HG03175 (cell line): ENCODE measurements around the gene CAGE1.
"Not testable (repeated sequence)": the region's sequence is repeated elsewhere in the genome, so short reads cannot be mapped to it uniquely, and the experiment has no call there.

Experiments
- ATAC-seq: cut with Tn5 transposase; IDR thresholded peaks from one replicate; pipeline ENCODE4 v1.9.1; 2021; ENCODE audit warnings: mild to moderate bottlenecking, moderate library complexity; ENCODE audit not compliant: unreplicated experiment

Gene CAGE1

GRCh38 chr6:7341271-7341670, 48.3 kb downstream of the CAGE1 start:
- no peak for ATAC-seq

GRCh38 chr6:7339007-7339732, 50.4 kb downstream of the CAGE1 start:
- not testable (repeated sequence) for ATAC-seq

- no peak for ATAC-seq
Measured at GRCh38 chr6:7338031-7338430, 51.5 kb downstream of the CAGE1 start.

- no peak for ATAC-seq
Measured at GRCh38 chr6:7335519-7335918, 54.0 kb downstream of the CAGE1 start.

DNA sequence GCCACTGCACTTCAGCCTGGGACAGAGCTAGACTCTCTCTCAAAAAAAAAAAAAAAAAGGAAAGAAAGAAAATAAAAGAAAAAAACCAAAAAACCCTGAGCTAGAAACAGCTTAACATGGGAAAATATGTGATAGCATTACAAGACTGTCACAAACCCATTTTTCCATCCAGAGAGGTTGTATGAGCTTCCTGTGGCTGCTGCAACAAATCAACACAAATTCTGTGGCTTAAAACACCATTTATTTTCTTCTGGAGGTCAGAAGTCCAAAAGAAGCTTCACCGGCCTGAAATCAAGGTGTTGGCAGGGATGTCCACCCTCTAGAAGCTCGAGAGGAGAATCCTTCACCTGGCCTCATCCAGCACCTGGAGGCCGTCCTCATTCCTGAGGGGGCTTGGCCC, 54.9 kb downstream of the CAGE1 start:
- ATAC-seq, result no peak

- no peak for ATAC-seq
Measured at GRCh38 chr6:7332090-7332745, 57.3 kb downstream of the CAGE1 start.

DNA sequence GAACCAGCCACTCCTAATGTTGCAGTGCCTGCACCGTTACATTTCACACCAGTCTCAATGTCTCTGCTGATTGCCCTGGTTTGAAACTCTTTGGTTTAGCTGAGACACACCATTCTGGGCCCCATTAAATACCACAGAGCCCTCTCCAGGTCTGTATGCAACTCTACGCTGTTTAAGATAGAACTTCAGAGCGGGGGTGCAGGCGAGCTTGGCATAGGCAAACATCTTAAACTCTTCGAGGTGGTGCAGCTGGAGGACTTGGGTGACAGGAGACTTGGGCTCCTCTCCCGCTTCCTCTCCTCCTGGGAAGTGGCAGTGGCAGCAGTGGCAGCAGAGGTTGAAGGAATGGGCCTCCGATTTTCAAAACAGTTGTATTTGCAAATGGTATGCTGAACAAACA, 58.1 kb downstream of the CAGE1 start:
- no peak for ATAC-seq

DNA sequence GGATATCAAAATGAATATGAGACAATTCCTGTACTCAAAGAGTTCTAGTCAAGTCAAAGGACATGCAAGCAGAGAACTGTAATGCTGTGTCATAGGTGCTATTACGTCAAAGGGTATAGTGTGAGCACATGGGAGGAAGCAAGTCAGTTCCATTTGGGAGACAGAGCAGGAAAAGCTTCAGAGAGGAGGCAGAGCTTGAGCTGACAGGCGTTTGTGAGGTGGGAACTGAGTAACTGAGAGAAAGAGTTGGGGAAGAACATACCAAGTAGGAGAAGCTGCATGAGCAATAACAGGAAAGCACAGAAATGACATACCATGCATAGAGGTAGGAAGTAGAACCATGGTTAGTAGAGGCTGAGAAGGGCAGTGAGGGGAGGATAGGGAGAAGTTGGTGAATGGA, 61.3 kb downstream of the CAGE1 start:
- ATAC-seq, result no peak

GRCh38 chr6:7325750-7326149, 63.8 kb downstream of the CAGE1 start:
- no peak for ATAC-seq

- ATAC-seq, result peak; percentile 85
Measured at GRCh38 chr6:7324520-7324919, 65.0 kb downstream of the CAGE1 start.

GRCh38 chr6:7323074-7323473, 66.5 kb downstream of the CAGE1 start:
- ATAC-seq, result no peak

DNA sequence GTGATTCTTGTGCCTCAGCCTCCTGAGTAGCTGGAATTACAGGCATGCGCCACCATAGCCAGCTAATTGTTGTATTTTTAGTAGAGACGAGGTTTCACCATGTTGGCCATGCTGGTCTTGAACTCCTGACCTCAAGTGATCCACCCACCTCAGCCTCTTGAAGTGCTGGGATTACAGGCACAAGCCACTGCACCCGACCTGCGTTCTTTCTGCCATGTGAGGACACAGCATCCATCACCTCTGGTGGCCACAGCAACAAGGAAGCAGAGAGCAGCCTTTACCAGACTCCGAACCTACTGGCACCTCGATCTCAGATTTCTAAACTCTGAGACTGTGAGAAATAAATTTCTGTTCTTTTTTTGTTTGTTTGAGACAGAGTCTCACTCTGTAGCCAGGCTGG, 67.7 kb downstream of the CAGE1 start:
- ATAC-seq, result not testable (repeated sequence)

DNA sequence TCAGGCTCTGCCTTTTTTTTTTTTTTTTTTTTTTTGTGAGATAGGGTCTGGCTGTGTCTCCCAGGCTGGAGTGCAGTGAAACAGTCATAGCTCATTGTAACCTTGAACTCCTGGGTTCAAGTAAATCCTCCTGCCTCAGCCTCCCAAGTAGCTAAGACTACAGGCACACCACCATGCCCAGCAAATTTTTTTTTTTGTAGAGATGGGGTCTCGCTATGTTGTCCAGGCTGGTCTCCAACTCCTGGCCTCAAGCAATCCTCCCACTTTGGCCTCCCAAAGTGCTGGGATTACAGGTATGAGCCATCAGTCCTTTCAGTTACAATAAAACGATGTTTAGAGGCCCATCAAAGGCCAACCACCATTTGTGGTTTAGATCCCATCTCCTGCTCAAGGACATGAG, 70.1 kb downstream of the CAGE1 start:
- not testable (repeated sequence) for ATAC-seq

- no peak for ATAC-seq
Measured at GRCh38 chr6:7317538-7317937, 72.0 kb downstream of the CAGE1 start.

DNA sequence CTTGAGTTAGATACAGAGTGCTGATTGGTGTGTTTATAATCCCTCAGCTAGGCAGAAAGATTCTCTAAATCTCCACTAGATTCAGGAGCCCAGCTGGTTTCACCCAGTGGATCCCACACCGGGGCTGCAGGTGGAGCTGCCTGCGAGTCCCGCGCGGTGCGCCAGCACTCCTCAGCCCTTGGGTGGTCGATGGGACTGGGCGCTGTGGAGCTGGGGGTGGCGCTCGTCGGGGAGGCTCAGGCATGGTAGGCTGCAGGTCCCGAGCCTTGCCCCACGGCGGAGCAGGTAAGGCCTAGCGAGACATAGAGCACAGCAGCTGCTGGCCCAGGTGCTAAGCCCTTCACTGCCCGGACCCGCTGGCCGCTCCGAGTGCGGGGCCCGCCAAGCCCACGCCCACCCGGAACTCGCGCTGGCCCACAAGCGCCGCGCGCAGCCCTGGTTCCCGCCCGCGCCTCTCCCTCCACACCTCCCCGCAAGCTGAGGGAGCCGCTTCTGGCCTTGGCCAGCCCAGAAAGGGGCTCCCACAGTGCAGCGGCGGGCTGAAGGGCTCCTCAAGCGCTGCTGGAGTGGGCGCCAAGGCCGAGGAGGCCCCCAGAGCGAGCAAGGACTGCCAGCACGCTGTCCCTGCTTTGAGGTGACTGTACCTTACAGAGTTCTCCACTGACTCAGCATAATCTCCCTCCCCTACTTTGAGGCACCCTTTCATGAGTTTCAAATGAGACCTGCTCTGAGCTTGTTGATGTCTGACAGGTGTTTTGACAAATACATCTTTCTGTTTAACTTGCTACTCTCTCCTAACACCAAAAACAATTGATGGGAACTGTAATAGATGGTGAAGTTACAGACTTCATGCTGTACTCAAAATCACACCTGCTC, 72.6 kb downstream of the CAGE1 start:
- no peak for ATAC-seq

DNA sequence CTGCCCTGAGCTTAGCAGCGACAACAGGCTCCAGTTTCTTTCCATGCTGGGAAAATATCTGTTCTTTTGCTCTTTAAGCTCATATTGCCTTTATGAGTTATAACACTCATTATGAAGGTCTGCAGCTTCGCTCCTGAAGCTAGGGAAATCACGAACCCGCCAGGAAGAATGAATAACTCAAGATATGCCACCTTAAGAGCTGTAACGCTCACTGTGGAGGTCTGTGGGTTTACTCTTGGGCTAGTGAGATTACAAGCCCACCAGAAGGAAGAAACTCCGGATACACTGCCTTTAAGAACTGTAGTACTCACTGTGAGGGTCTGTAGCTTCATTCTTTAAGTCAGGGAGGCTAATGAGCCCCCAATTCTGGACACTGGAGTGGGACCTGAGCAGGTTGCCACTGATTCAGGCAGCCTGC, 73.6 kb downstream of the CAGE1 start:
- no peak for ATAC-seq

- not testable (repeated sequence) for ATAC-seq
Measured at GRCh38 chr6:7315087-7315947, 74.2 kb downstream of the CAGE1 start.

DNA sequence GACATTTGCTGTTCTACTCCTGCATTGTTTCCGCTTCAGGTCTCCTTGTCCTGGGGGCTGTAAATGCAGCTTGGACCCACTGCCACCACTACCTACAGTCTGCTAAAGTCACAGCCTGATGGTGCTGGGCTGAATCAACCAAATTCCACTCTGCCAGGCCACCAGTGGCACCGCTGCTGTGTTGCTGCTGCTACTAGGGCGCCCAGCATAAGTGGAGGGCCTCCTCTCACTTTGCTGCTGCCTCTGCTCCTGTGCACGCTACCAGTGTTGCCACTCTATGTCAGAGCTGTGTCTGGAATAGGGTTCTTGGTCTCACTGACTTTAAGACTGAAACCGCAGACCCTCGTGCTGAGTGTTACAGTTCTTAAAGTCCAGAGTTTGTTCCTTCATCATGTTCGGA, 75.1 kb downstream of the CAGE1 start:
- ATAC-seq, result no peak

DNA sequence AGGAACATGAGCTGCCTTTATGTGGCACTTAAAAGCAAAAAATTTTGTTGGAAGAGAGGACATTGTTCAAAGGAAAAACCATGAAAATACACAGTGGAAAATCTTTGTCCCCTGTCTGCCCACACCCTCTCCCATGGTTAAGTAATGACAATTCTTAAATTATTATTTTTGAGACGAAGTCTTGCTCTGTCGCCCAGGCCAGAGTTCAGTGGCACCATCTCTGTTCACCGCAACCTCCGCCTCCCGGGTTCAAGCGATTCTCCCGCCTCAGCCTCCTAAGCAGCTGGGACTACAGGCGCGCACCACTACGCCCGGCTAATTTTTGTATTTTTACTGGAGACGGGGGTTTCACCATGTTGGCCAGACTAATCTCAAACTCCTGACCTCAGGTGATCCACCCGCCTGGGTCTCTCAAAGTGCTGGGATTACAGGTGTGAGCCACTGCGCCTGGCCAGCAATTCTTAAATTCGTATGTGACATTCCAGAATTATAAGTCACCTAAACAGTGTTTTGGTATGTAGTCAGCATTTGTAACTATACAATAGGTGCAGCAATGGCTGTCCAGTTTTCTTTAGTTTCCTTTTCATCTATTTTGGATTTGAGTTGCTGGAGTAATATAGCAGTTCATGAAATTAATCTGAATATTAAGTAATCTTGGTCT, 75.9 kb downstream of the CAGE1 start:
- no peak for ATAC-seq
